NCI-H146 treated with DMSO at 0.1 percent for 48 hours (cell line): Measurements from ENCODE around the gene LAMB3.
A peak's percentile ranks its signal among the peaks of the same experiment; 100 is the strongest.

Source experiments
- DNase-seq: peaks from one replicate; lab custom pipeline; 2025; ENCODE audit not compliant: unreplicated experiment; lab: John Stamatoyannopoulos, UW

The LAMB3 gene

DNA sequence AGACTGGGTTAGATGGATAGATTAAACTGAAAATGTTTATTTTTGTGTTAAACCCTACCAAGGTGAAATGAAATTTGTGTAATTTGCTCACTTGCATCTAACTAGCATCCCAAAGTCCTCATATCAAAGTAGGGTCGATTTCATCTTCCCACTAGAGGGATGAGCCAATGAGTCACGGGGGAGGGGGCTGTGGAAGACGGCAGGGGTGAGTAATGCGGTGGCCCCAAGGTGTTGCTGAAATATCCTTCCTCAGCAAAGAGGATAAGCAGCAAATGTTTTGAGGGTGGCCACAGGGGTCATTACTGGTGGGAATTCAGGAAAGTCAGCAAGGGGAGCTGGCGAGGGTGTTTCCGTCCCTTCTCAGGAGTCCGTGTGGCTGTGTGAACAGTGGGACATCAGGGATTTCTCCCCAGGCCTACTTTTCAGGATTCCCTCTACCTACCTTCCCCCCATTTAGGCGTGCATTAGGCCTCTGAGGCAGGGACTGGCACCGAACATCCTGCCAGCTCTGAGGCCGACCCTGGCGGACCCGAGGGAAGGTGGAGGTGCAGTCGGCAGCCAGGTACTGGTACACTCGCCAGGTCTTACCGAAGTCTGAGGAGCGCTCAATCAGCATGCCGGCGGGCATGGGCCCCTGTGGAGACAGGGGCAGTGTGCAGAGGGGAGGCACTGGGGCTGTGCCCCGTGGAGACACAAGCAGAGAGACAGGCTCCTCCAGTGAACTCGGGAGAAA lies 18.1 kb downstream of the LAMB3 start:
- DNase-seq, result no peak

DNA sequence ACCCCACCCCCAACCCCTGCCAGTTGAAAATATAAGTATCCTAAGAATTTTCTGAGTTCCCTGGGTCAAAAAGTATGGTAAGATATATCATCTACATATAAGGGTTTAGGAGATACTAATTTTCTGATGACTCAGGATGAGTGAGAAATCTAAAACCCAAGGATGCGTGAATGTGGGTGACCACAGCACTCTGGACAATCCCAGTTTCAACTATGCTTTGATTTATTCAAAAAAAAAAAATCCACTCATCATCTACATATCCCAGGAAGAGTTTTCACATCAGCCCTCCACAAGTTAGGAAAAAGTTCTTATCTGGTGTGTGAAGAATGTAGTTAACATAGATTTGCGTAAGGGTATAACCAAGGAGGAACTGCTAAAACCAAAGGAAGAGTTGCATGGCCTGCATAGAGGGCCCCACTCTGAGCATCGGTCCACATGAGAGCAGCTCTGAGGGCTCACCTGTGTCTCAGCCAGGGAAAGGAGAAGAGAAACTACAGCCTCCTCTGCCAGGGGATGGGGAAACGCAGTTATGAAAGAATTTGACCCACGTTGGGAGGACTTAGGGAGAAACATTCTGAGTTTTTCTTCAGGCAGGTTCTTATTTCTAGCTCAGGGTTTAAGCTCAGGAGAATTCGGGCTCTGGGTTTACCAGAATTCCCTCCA lies 18.8 kb downstream of the LAMB3 start:
- no peak for DNase-seq

DNA sequence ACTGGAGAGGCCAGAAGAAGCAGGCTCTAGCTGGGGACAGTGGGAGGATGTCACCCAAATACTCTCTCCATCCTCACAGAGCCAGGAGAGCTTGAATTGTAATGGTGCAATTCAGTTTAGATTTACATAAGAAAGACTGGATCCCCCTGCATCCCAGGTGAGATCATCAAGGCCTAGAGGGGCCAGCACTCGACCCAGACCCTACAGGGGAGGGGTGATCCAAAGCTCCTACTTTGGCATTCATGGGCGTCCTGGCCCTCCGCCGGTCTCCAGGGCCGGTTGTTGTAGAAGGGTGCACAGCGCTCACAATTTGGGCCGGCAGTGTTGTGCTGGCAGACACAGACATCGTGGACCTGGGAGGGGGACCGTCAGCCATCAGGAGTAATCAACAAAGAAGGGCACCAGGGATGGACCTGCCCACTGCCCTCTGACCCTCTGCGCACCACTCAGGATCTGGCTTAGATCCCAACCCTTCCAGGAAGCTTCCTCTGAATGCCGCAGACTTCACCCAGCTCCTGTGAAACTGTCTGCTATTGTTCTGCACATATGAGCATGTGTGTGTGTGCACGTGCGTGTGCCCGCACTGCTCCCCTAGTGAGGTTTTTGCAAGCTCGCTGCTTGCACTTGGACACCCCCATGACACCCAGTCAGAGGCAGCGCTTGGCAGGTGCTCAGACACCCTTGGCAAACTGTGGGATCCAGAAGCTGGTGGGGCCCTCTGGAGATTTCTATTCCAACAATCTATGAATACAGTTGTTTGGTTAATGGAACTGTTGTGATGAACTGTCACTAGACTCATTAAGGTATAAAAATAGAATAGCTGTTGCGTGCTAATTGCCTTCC lies 21.6 kb downstream of the LAMB3 start:
- DNase-seq, result no peak

DNA sequence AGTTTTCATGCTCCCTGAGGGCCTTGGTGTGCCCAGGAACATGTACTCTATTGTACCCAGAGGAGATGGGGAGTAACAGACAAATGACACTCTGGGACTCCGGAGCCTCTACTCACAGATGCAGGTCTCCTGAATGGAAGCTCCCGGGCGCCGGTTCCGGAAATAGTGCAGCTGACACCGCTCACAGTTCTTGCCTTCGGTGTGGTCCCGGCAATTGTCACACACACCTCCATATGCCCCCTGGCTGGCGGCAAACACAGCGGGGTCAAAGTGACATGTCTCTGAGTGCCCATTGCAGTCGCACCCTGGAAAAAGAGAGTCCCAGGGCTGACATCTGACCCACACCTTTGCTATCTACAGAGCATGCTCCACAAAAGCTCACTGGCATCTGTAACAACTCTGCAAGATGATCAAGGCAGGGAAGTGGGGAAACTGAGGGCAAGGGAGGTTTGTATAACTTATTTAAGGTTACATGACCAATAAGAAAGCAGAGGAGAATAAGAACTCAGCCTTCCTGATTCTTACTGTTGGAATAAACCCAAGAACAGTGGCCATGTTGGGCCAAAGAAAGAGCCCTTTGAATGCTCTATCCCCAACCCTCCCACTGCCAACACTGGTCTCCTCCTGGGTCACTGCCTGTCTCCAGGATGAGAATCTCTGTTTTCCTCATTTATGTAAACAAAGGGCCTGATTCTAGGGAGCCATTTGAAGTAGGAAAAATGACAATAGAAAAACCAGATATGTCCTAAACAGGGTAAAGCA lies 22.4 kb downstream of the LAMB3 start:
- DNase-seq, result no peak

DNA sequence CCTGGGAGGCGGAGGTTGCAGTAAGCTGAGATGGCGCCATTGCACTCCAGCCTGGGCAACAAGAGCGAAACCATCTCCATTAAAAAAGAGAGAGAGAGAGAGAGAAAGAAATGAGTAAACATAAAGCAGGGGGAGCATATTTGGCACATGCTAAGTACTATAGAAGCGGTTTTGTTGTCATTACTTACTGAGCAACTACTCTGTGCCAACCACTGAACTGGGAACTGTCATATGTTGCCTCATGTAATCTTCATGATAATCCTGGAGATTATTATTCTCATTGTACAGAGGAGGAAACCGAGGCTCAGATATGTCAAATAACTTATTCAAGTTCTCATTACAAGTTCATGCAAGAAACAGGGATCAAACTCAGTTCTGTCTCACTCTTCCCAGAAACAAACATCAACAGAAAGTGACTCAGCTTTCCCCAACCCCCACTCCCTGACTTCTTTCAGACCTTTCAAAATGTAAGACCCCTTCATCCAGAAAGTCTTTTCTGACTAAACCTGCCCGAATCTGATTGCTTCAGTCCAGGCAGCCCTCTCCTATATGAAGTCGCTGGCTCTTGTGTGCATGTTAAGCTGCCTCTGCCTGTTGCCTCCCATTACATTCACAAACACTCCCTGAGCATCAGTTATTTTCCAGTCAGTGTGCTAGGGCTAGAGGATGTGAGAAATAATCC lies 23.5 kb downstream of the LAMB3 start:
- DNase-seq, result no peak

DNA sequence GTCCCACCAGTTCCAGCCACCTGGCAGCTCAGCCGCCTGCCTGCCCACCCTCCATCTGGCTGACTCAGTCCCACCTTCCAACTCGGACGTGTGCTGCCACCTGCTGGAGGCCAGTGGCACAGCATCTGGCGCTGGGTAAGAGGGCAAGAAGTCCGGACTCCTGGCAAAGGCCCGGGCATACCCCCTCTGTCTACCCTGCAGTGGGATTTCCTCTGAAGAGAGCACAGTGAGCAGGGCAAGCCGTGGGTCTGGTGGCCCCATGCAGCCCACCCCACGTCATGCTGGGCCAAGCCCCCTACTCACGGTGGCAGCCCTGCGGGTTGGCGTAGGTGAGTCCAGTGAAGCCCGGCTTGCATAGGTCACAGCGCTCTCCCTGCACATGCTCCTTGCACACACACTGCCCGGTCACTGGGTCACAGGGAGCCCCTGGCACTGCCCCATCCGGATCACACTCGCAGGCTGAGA lies 24.5 kb downstream of the LAMB3 start:
- peak; percentile 36 for DNase-seq

DNA sequence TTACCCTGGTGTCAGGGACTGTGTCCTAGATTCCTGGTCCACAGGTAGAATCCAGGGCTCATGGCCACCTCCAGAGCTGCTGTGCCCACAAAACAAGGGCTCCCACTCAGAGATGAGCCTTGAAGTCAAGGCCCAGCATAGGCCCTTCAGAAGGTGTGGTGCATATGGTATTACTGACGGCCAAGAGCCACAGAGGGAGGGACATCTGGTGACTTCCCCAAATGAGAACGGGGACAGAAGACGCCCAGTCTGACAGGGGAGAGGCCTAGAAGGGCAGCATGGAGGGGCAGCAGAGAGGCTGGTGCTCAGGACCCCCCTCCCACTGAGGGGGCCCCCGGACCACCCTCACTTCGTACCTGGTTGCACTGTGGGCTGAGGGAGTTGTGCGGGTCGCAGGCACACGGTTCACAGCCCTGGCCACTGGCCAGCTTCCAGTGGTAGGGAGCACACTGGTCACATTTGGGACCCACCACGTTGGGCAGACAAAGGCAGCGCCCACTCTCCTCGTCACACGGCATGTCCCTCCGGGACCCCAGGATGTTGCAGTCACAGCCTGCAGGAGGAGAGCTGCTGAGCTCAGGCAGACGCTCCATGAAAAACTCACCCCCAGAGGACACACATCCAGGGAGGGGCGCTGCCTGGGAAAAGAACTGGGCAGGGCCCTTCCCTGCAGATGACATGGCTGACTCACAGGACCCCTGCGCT lies 25.0 kb downstream of the LAMB3 start:
- DNase-seq, result no peak

DNA sequence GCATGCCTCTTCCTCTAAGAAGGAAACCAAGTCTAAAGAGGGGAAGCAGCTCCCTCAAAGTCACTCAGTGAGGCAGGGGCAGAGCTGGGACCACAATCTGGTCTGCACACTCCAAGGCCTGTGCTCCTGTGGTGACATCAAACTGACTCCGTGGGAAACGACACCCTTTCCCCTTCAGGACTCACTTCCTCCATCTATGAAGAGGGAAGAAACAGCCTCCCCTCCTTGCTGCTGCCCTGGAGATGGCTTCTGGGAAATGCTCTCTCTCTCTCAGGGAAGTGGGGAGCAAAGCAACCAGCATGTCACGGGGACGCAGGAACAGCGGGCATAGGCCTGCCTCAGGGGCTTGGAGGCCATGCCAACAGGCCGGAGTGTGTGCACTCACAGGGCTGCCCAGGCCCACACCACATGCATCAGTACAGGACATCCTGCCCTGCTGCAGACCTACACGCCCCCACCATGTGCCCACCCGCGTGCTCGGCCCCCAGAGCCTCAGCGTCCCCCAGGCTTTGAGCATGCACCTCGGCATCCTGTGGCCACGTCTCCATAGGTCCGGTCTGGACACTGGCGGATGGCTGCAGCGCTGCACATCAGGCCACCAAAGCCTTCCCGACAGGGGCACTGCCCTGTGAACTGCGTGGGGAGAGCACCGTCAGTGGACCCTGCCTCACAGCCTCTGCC lies 25.7 kb downstream of the LAMB3 start:
- no peak for DNase-seq

DNA sequence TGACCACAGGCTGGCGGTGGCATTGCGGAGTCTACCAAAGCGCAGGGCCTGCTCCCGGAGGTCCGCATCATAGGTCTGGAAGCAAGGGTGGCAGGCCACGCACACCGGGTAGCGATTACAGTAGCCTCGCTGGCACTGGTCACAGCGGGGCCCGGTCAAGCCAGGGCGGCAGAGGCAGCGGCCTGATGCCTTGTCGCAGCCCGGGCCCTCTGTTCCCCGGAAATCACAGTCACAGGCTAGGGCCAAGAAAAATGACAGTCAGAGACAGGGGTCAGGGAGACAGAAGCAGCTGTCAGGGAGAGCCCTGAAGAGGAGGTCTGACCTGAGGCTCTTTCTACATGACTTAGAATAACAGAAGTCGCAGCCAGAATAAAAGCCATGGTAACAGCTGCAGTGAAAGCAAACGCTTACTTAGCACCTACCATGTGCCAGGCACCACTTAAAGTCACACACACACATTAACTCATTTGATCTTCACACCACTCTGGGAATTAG lies 26.4 kb downstream of the LAMB3 start:
- no peak for DNase-seq

DNA sequence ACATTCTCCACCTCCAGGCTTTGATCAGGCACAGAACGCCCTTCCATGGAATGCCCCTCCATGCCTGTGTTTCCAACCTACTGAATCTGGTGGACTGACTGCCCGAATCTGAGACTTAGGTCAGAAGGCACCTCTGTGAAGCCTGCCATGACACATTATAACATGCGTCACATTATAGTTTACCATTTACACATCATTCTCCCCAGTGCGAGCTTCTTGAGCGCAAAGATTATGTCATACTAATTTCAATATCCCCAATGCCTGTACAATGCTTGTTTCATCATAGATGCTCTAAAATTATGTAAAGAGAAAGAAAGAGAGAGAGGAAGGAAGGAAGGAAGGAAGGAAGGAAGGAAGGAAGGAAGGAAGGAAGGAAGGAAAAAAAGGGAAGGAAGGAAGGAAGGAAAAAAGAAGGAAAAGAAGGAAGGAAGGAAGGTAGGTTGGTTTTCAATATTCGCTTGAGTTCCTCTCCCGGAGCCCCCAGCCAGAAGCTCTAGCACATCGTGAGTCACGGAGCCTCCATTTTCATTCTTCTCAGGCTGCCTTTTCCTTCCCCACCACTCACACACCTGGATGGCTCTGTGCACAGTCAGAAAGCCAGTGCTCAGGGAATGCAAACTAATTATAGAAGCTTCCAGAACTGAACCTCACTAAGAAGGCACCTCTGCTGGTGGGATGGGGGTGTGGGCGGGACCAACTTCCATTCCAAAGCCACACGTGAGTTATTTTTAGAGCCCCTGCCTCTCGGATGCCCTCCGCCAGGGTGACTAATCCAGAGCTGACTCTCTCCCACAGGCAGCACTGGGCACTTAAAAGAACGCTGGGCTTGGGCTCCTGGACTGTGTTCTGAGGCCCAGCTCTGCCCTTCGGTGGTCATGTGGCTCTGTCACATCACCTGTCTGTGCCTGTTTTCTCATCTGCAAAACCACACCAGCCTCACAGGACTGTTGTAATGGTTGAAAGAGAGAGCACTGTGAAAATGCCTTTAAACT lies 27.4 kb downstream of the LAMB3 start:
- no peak for DNase-seq

DNA sequence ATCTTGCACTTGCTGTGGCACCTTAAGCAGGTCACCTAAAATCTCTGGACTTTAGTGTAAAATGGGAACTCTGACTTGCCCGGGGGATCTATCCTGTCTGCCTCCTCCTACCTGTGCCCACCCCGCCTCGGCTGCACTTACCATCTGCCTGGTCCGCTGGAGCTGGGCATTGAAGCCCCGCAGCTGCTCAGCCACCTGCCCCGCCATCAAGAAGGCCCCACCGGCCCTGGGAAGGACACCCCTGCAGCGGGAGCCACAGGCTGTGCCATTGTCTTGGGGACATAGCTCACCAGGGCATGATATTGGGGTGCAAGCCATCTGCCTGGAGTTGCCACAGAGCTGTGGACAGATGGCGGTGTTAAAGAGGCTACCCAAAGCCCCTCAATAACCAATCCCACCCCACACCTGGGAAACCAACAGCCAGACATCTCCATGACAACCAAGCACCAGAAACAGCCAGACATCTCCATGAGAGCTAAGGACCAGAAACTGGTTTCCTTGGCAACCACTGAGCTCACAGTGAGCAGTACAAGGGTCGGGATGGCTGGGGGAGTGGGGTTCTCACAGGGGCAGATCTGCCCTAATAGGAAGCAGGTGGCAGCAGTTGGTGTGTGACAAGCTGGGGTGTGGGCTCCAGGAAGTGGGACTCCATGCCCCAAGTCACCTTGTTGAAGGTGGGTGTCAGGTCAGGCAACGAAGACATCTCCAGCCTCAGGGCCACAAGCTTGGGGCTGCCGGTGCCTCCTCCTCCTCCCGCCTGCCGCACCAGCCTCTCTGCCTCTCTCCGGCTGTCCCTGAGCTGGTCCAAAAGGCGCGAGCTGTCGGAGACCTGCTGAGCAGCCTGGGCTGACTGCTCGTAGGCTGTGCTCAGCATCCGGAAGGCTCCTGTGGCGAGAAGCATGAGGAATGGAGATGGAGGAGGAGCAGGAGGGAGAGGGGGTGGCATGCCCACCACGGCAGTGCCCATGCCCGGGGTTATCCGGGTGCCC lies 29.1 kb downstream of the LAMB3 start:
- DNase-seq, result no peak

DNA sequence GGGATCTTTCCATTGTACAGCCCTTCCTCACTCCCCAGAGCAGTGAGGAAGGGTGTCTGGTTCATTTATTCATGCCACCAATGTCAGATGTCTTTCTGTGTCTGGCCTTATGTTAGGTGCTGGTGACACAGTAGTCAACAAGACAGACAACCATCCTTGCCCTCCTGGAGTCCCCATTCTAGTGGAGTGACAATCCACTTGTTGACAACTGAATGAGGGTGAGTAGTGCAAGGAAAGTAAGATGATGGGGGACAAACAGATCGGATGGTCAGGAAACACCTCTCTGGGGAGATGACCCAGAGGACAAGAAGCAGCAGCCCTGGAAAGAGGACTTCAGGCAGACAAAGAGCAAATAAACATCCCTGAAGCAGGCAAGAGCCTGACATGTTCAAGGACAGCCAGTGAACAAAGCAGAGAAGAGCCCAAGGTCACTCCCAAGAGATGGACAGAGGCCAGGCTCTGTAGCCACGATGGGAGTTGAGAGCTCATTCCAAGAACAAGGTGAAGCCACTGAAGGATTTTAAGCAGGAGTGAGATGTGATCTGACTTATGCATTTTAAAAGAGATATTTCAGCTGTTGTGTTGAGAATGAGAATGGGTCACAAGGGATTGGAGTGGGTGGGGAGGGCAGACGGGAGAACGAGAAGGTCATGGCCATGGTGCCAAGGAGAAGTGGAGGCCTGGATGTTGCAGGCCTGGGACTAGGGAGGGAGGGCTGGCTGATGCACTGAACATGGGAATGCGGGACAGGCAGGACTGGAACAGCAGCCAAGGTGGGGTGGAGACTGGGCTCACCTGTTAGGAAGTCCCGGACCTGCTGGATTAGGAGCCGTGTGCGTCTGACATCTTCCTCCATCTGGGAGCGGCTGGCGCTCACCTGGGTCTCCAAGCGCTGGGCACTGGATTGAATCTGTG lies 30.2 kb downstream of the LAMB3 start:
- no peak for DNase-seq

DNA sequence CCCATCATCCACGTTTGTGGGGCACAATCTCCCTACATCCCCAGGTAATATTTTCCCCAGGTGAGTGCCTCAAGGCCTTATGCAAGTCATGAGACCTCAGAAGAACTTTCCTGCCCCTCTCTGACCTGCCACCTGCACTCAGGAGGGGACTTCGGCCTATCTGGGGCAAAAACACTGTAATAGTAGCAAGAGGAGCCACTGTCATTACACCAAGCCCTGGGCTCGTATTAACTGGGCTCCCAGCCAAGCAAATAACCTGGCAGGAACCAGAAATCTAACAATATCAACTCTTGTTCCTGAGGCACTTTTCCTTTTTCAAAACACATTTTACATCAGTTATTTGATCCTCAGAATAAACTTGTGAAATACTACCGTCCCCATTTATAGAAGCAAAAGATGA lies 30.9 kb downstream of the LAMB3 start:
- DNase-seq, result no peak

DNA sequence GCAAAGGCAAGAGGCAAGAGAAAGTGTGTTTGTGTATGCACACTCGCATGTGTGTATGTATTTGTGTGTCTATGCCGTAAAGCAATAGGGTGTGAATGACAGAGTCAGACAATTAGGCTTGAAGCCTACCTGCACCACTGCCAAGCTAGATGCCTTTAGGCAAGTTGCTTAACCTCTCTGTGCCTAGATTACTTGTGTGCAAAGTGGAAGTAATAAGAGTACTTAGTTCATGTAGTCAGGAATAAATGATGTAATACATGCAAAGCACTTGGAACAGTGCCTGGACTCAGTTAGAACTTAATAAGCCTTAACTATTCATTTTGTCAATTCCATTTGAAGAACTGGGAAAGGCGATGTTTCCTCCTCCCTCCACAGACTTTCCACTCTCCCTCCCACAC lies 31.7 kb downstream of the LAMB3 start:
- DNase-seq, result no peak

DNA sequence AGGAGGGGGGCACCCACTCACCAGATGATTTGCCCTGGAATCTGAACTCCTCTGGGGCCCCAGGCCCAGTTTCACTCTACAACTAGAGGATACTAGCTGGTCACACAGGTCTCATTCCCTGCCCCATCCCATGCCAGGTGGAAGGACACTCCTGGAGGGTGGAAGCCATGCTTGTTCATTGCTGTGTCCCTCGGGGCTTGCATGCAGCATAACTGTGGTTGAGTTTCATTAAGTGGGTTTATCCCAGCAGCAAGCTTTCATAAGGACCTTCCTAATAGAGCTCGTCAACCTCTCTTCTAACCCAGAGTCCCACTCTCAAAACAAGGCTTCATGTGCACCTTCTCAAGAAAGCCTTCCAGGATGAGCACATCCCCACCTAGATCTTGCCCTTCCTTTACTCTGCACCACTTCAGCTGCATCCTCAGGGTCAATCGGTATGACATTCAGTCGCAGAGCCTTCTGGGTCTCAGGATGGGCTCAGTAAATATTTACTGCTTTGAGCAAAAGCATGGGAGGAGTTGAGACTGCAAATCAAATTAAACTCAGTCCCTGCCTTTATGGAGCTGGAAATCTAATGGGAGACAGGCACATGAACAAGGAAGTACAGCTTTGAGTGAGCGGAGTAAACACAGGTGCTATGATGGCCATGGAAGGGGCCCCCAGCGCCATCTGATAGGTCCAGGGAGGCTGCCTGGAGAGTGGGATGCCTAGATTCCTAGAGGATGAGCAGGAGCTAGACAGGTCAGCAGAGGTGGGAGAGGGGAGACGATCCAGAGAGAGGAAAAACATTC lies 32.3 kb downstream of the LAMB3 start:
- no peak for DNase-seq
